Coronary artery (tissue), 2 donors: ENCODE measurements around the gene ACTC1.

Experiments
- DNase-seq: peaks from one replicate; pipeline ENCODE4 v3.0.0-alpha.2; 2017; ENCODE audit warnings: low spot score
- H3K27ac ChIP-seq, 2 donors: fragments of 200-600 bp; sonication (generic); one replicate each; pipeline ENCODE4 v1.5.1; 2016 to 2019
- H3K4me3 ChIP-seq: fragments of 200-600 bp; sonication (generic); 2 replicates; pipeline ENCODE4 v1.5.1; 2016; ENCODE audit warnings: mild to moderate bottlenecking, moderate library complexity
- TF ChIP-seq, protein P1 (sequence below): fragments of 200-600 bp; sonication (generic); IDR thresholded peaks from one replicate; pipeline ENCODE4 v1.5.1; 2019; ENCODE audit warnings: antibody characterized with exemption

Gene ACTC1

DNA sequence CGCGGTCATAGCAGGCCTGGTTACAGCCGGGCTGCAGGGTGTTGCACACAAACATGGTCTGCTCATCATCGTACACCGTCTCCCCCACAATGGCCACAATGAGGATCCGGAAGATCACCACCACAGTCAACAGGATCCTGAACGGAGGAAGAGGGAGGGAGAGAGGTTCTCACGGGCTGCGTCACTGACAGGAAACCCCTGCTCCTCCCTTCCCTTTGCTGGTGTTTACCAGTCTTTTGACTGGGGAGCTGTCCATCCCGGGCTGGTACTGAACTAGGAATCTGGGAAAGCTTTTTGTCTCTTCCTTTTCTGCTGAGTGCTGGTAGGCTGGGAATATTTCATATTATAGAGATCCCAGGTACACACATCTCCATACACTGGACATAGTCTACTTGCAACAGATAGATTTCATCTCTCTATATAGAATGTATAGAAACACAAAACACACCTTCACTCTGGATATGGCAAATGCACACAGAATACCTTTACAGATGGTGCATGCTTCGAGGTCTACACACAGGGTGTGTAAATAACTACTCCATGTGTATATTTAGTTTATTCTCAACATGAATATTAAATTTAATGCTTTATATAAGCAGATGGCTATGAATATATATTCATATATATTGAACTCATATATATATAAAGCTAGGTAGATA is 42.0 kb downstream of the ACTC1 start:
- no peak overlapping the region for H3K4me3 ChIP-seq
- H3K27ac ChIP-seq = no peak overlapping the region
- no peak for DNase-seq
- TF ChIP-seq, protein P1, sequence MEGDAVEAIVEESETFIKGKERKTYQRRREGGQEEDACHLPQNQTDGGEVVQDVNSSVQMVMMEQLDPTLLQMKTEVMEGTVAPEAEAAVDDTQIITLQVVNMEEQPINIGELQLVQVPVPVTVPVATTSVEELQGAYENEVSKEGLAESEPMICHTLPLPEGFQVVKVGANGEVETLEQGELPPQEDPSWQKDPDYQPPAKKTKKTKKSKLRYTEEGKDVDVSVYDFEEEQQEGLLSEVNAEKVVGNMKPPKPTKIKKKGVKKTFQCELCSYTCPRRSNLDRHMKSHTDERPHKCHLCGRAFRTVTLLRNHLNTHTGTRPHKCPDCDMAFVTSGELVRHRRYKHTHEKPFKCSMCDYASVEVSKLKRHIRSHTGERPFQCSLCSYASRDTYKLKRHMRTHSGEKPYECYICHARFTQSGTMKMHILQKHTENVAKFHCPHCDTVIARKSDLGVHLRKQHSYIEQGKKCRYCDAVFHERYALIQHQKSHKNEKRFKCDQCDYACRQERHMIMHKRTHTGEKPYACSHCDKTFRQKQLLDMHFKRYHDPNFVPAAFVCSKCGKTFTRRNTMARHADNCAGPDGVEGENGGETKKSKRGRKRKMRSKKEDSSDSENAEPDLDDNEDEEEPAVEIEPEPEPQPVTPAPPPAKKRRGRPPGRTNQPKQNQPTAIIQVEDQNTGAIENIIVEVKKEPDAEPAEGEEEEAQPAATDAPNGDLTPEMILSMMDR = no peak

DNA sequence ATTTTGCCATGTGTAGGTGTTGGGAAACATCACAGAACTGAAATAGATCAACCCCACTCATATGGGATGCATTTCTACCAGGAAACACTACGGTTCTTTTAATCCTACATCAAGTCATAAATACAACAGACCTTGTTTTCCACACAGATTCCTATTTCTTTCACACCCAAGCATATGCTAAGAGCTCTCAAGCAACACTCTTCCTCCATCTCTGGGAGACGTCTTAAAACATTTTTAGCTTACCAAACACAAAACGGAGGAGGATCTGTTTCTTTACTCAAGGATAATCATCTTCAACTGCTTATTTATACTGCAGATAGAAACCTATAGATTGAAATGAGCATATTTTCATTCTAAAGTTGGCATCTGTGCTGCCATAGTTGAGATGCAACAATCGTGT is 45.7 kb downstream of the ACTC1 start:
- no peak overlapping the region for H3K27ac ChIP-seq

More for the DNA sequence above, 45.7 kb downstream of the ACTC1 start:
- TF ChIP-seq, protein P1 = no peak
- DNase-seq = no peak
- no peak overlapping the region for H3K4me3 ChIP-seq
